Fibroblast of lung (primary cell): Measurements from ENCODE around the gene APH1B. TPM values are rescaled to one million over a fixed set of nuclear protein-coding genes. Genes with fewer than 3 reads are reported as not detected.

Experiments
- DNase-seq, 2 donors: peaks; one replicate each; pipeline versions ENCODE4 v3.0.0 to v3.0.0-alpha.2; 2010; ENCODE audit warnings: low read depth in 2 of 2
- H2AFZ ChIP-seq: 2 replicates; pipeline ENCODE4 v1.5.1; 2012; ENCODE audit warnings: low read length, control low read depth, inconsistent platforms
- H3K27ac ChIP-seq: 2 replicates; pipeline ENCODE4 v1.5.1; 2011; ENCODE audit warnings: low read length, control low read depth; ENCODE audit not compliant: insufficient read depth
- H3K27me3 ChIP-seq: 2 replicates; pipeline ENCODE4 v1.5.1; 2011; ENCODE audit warnings: mild to moderate bottlenecking, low read length; ENCODE audit not compliant: control insufficient read depth, insufficient read depth
- H3K36me3 ChIP-seq: 2 replicates; pipeline ENCODE4 v1.5.1; 2011; ENCODE audit warnings: low read length; ENCODE audit not compliant: control insufficient read depth, insufficient read depth
- H3K4me1 ChIP-seq: 2 replicates; pipeline ENCODE4 v1.5.1; 2011; ENCODE audit warnings: low read length; ENCODE audit not compliant: control insufficient read depth, insufficient read depth; ENCODE audit errors: extremely low read depth
- H3K4me2 ChIP-seq: 2 replicates; pipeline ENCODE4 v1.5.1; 2011; ENCODE audit warnings: low read length, control low read depth; ENCODE audit not compliant: insufficient read depth; ENCODE audit errors: extremely low read depth
- H3K4me3 ChIP-seq, 4 experiments: fragments of 200-600 bp in 1 of 4; sonication (generic) in 1 of 4; replicated peaks in 1 of 4; 2 replicates each; pipeline ENCODE4 v1.5.1; 2011 to 2016; ENCODE audit warnings: low read length in 4 of 4, low read depth in 3 of 4, mild to moderate bottlenecking in 3 of 4, control low read depth in 2 of 4, inconsistent platforms in 1 of 4, mixed read lengths in 1 of 4; ENCODE audit not compliant: insufficient read depth in 1 of 4; ENCODE audit errors: control extremely low read depth in 1 of 4
- H3K79me2 ChIP-seq: 2 replicates; pipeline ENCODE4 v1.5.1; 2012; ENCODE audit warnings: mild to moderate bottlenecking, low read length, inconsistent platforms; ENCODE audit not compliant: control insufficient read depth, insufficient read depth
- H3K9ac ChIP-seq: 2 replicates; pipeline ENCODE4 v1.5.1; 2011; ENCODE audit warnings: mild to moderate bottlenecking, low read length, control low read depth; ENCODE audit not compliant: insufficient read depth
- H3K9me3 ChIP-seq: 2 replicates; pipeline ENCODE4 v1.5.1; 2012; ENCODE audit warnings: low read depth, low read length; ENCODE audit not compliant: control insufficient read depth, insufficient read depth
- H4K20me1 ChIP-seq: 2 replicates; pipeline ENCODE4 v1.5.1; 2011; ENCODE audit warnings: low read length; ENCODE audit not compliant: control insufficient read depth, insufficient read depth; ENCODE audit errors: extremely low read depth
- CTCF ChIP-seq, 2 donors: IDR thresholded peaks in 1 of 2; conservative IDR thresholded peaks in 1 of 2; 1 replicate in 1 of 2; 2 replicates in 1 of 2; pipeline ENCODE4 v1.5.1; 2011 to 2012; ENCODE audit warnings: low read length in 2 of 2, control low read depth in 1 of 2, inconsistent platforms in 1 of 2, low read depth in 1 of 2, mild to moderate bottlenecking in 1 of 2
- EZH2 ChIP-seq: IDR thresholded peaks from 2 replicates; pipeline ENCODE4 v1.5.1; 2012; ENCODE audit warnings: low read length, control low read depth, mild to moderate bottlenecking; ENCODE audit errors: missing control alignments
- polyA plus RNA-seq, 2 donors: library from polyadenylated mRNA; depleted of rRNA in 1 of 2; stranded (reverse) in 1 of 2; unstranded in 1 of 2; fragments of >200 nt; gene quantifications; 2 replicates each; pipeline ENCODE4 v1.2.1, GENCODE V29; 2011 to 2012; ENCODE audit warnings: missing spikeins in 1 of 2
- total RNA-seq: library from RNA; depleted of rRNA; stranded (reverse); fragments of >200 nt; gene quantifications from 2 replicates; pipeline ENCODE4 v1.2.1, GENCODE V29; 2014

Gene APH1B
- total and polyA plus RNA-seq, 2 donors (not counting 1 experiment from before 2014, with no cell fraction given) = 23.5 to 32.2 TPM

- Histone ChIP-seq H3K4me2 (peak overlapping the region; percentile 91), H3K27ac (peak overlapping the region; percentile 61), H3K4me1 (peaks cover 3% of the 10 kb centered on the region), H3K4me3 (peak overlapping the region; percentile 54 to 90 (median 58)), H4K20me1 (no peaks in the 10 kb centered on the region), H3K36me3 (no peaks in the 10 kb centered on the region), H3K27me3 (no peaks in the 10 kb centered on the region), H3K9ac (peak overlapping the region; percentile 78), H3K9me3 (no peaks in the 10 kb centered on the region), H2AFZ (peak overlapping the region; percentile 19), H3K79me2 (peaks cover 3% of the 10 kb centered on the region)
- DNase-seq = no peak
- TF ChIP-seq CTCF (conservative IDR thresholded peaks at IDR 0.05 in 1 of 2, IDR thresholded peaks at IDR 0.05 in 1 of 2; ENCODE audit: low read depth in 1 of 2, low read length in 2 of 2) (no peak), EZH2 (no peak)
Observed at GRCh38 chr15:63276342-63277037, 915 bp upstream of the APH1B start.

- DNase-seq = no peak
- H3K4me2 ChIP-seq = peak overlapping the region; percentile 98
- H3K4me3 ChIP-seq = peak overlapping the region; percentile 88 to 99 (median 91)
- peaks cover 3% of the 10 kb centered on the region for H3K4me1 ChIP-seq
- H3K9ac ChIP-seq = peak overlapping the region; percentile 84
- no peaks in the 10 kb centered on the region for H4K20me1 ChIP-seq
- no peaks in the 10 kb centered on the region for H3K36me3 ChIP-seq
- peak overlapping the region; percentile 51 for H2AFZ ChIP-seq
- peak overlapping the region; percentile 73 for H3K27ac ChIP-seq
- no peaks in the 10 kb centered on the region for H3K9me3 ChIP-seq
- TF ChIP-seq CTCF (conservative IDR thresholded peaks at IDR 0.05 in 1 of 2, IDR thresholded peaks at IDR 0.05 in 1 of 2; ENCODE audit: low read depth in 1 of 2, low read length in 2 of 2) = no peak
- no peak for TF ChIP-seq EZH2
- no peaks in the 10 kb centered on the region for H3K27me3 ChIP-seq
- peaks cover 3% of the 10 kb centered on the region for H3K79me2 ChIP-seq
Observed at GRCh38 chr15:63277893-63278456, 570 bp downstream of the APH1B start.

GRCh38 chr15:63283126-63283525 lies 5.7 kb downstream of the APH1B start:
- peaks cover 1% of the 10 kb centered on the region for H3K79me2 ChIP-seq
- H3K9ac ChIP-seq = no peak overlapping the region
- no peaks in the 10 kb centered on the region for H3K36me3 ChIP-seq

More at GRCh38 chr15:63283126-63283525, 5.7 kb downstream of the APH1B start:
- Histone ChIP-seq H3K27me3 (no peaks in the 10 kb centered on the region), H3K27ac (no peak overlapping the region), H3K4me1 (peaks cover 2% of the 10 kb centered on the region), H4K20me1 (no peaks in the 10 kb centered on the region), H3K9me3 (no peaks in the 10 kb centered on the region), H2AFZ (no peak overlapping the region), H3K4me3 (no peak overlapping the region), H3K4me2 (no peak overlapping the region)
- TF ChIP-seq EZH2 = no peak
- no peak for TF ChIP-seq CTCF (conservative IDR thresholded peaks at IDR 0.05 in 1 of 2, IDR thresholded peaks at IDR 0.05 in 1 of 2; ENCODE audit: low read depth in 1 of 2, low read length in 2 of 2)
- DNase-seq = no peak
